Measurements from ENCODE around the gene PRMT1. TPM values are rescaled to one million over a fixed set of nuclear protein-coding genes. Genes with fewer than 3 reads are reported as not detected.
A peak's percentile ranks its signal among the peaks of the same experiment; 100 is the strongest.

The PRMT1 gene
- total RNA-seq, 1 experiment from 2014 or later, result 219 TPM

DNA sequence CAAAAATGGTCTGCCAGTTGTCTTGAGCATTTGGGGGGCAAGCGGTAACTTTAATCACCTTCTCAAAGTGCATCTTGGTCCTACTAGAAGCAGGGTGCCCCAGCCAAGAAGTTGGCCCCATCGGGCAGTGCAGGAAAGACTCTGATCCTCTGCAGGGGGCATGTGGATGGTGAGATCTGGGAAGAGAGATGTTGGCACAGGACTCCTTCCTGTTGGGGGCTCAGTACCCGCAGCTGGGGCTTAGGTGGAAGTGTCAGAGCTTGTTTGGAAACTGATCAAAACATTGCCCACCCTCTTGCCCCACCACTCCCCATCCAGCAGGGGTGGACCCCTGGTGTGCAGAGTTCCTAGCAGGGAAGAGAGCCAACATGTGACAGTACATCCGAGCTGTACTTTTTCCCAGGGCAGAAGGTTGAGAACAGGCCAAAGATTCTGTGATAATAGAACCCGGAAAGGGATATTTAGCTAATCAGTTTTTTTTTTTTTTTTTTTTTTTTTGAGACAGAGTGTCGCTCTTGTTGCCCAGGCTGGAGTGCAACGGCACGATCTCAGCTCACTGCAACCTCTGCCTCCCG lies 46.0 kb upstream of the PRMT1 start:
- ATAC-seq (0 out of 2 replicates have a peak, but pooled peaks have one; percentile 30), DNase-seq (ENCODE audit: low read depth, low spot score) (no peak)
- TF ChIP-seq SIN3A (IDR thresholded peaks at IDR 0.05; ENCODE audit: borderline replicate concordance, insufficient read depth, low read depth, low read length), result no peak
- peak; percentile 35; the same call in 1 of the 2 replicates for TF ChIP-seq POLR2AphosphoS5 (IDR thresholded peaks at IDR 0.05; ENCODE audit: low read depth, low read length)
- no peak overlapping the region for H3K27ac ChIP-seq (ENCODE audit: low read length)
- no peaks in the 10 kb centered on the region for H3K4me1 ChIP-seq (ENCODE audit: control insufficient read depth, insufficient read depth, low read length)
- POLR2A ChIA-PET, result interaction anchor here (1.2 kb wide), 1 partner anchor 9 kb away, joined by 5 read pairs; the partner anchor contains the start of gene RRAS
- no peak overlapping the region for H3K4me3 ChIP-seq (ENCODE audit: low read depth in 2 of 2, low read length in 2 of 2)
- no peaks in the 10 kb centered on the region for H3K36me3 ChIP-seq (ENCODE audit: control insufficient read depth, insufficient read depth, low read length)
- CTCF ChIA-PET, result interaction anchor here (0.6 to 0.9 kb wide), 2 partner anchors 9 to 61 kb away, joined by 3 read pairs; no protein-coding TSS in a partner anchor
- in situ Hi-C loops (cut with HindIII; ENCODE audit: low pct_unique_long_range_greater_than_20kb, low sequenced_read_pairs), result no loop called here
- H3K27me3 ChIP-seq (ENCODE audit: control insufficient read depth, insufficient read depth, low read length), result no peaks in the 10 kb centered on the region
- TSS peak; percentile 73 for BruUV-seq (replicated peaks)
- intact Hi-C loops (cut with micrococcal nuclease; ENCODE audit: unreplicated experiment), result no loop called here
- no peaks in the 10 kb centered on the region for H3K9me3 ChIP-seq (ENCODE audit: control insufficient read depth, insufficient read depth, low read depth, low read length)

GRCh38 chr19:49631610-49632192 lies 45.4 kb upstream of the PRMT1 start:
- no TSS peak for BruUV-seq (replicated peaks)

More at GRCh38 chr19:49631610-49632192, 45.4 kb upstream of the PRMT1 start:
- H3K27me3 ChIP-seq (ENCODE audit: control insufficient read depth, insufficient read depth, low read length), result no peaks in the 10 kb centered on the region
- TF ChIP-seq POLR2AphosphoS5 (IDR thresholded peaks at IDR 0.05; ENCODE audit: low read depth, low read length) (no peak; the same call in 1 of the 2 replicates), SIN3A (IDR thresholded peaks at IDR 0.05; ENCODE audit: borderline replicate concordance, insufficient read depth, low read depth, low read length) (no peak), REST (IDR thresholded peaks at IDR 0.05; ENCODE audit: insufficient read depth in 1 of 2, low read depth in 2 of 2, low read length in 1 of 2) (no peak), TCF7L2 (IDR thresholded peaks at IDR 0.05; ENCODE audit: low read depth, low read length) (no peak)
- TF ChIP-seq, protein P1, sequence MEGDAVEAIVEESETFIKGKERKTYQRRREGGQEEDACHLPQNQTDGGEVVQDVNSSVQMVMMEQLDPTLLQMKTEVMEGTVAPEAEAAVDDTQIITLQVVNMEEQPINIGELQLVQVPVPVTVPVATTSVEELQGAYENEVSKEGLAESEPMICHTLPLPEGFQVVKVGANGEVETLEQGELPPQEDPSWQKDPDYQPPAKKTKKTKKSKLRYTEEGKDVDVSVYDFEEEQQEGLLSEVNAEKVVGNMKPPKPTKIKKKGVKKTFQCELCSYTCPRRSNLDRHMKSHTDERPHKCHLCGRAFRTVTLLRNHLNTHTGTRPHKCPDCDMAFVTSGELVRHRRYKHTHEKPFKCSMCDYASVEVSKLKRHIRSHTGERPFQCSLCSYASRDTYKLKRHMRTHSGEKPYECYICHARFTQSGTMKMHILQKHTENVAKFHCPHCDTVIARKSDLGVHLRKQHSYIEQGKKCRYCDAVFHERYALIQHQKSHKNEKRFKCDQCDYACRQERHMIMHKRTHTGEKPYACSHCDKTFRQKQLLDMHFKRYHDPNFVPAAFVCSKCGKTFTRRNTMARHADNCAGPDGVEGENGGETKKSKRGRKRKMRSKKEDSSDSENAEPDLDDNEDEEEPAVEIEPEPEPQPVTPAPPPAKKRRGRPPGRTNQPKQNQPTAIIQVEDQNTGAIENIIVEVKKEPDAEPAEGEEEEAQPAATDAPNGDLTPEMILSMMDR (IDR thresholded peaks at IDR 0.05), result no peak
- H3K4me3 ChIP-seq (ENCODE audit: low read depth in 2 of 2, low read length in 2 of 2), result no peak overlapping the region
- no peak overlapping the region for H3K27ac ChIP-seq (ENCODE audit: low read length)
- DNase-seq (ENCODE audit: low read depth, low spot score) (no peak), ATAC-seq (no peak)
- H3K9me3 ChIP-seq (ENCODE audit: control insufficient read depth, insufficient read depth, low read depth, low read length), result no peaks in the 10 kb centered on the region
- H3K4me1 ChIP-seq (ENCODE audit: control insufficient read depth, insufficient read depth, low read length), result no peaks in the 10 kb centered on the region
- POLR2A ChIA-PET, result interaction anchor here (1.2 kb wide), 1 partner anchor 9 kb away, joined by 5 read pairs; the partner anchor contains the start of gene RRAS
- H3K36me3 ChIP-seq (ENCODE audit: control insufficient read depth, insufficient read depth, low read length), result no peaks in the 10 kb centered on the region
- in situ Hi-C loops (cut with HindIII; ENCODE audit: low pct_unique_long_range_greater_than_20kb, low sequenced_read_pairs), result no loop called here
- intact Hi-C loops (cut with micrococcal nuclease; ENCODE audit: unreplicated experiment), result no loop called here
- CTCF ChIA-PET, result interaction anchor here (0.9 kb wide), 1 partner anchor 9 kb away, joined by 3 read pairs; no protein-coding TSS in a partner anchor
